Ascending aorta (tissue), 2 donors: ENCODE results near the gene ERG28. TPM values are rescaled to one million over a fixed set of nuclear protein-coding genes. Genes with fewer than 3 reads are reported as not detected.
A peak's percentile ranks its signal among the peaks of the same experiment; 100 is the strongest.

Experiments used
- DNase-seq, 2 donors: peaks; one replicate each; pipeline ENCODE4 v3.0.0-alpha.2; 2019; ENCODE audit warnings: low spot score in 2 of 2
- H3K27ac ChIP-seq, 2 donors: fragments of 200-600 bp; sonication (generic); one replicate each; pipeline ENCODE4 v1.5.1; 2016 to 2017; ENCODE audit warnings: mild to moderate bottlenecking in 1 of 2
- H3K27me3 ChIP-seq: fragments of 200-600 bp; sonication (generic); one replicate; pipeline ENCODE4 v1.5.1; 2017
- H3K36me3 ChIP-seq, 2 donors: fragments of 200-600 bp; sonication (generic); one replicate each; pipeline ENCODE4 v1.5.1; 2016
- H3K4me1 ChIP-seq, 2 donors: fragments of 200-600 bp; sonication (generic); one replicate each; pipeline ENCODE4 v1.5.1; 2016 to 2017; ENCODE audit warnings: mild to moderate bottlenecking in 1 of 2
- H3K4me3 ChIP-seq, 2 donors: fragments of 200-600 bp; sonication (generic); one replicate each; pipeline ENCODE4 v1.5.1; 2016 to 2017; ENCODE audit warnings: mild to moderate bottlenecking in 1 of 2
- H3K9me3 ChIP-seq, 2 donors: fragments of 200-600 bp; sonication (generic); one replicate each; pipeline ENCODE4 v1.5.1; 2016
- intact Hi-C: fragments of 100-400 bp; cut with DNase I; formaldehyde crosslinking; loops from one replicate; pipeline ENCODE4 v1.15.1; 2023
- total RNA-seq: library from RNA; depleted of rRNA; stranded (reverse); fragments of >200 nt; gene quantifications from one replicate; pipeline ENCODE4 v1.1.0, GENCODE V29; 2016
- TF ChIP-seq, protein P1 (sequence below), 3 experiments: fragments of 200-600 bp in 2 of 3; fragments of 450-650 bp in 1 of 3; sonication (generic) in 2 of 3; IDR thresholded peaks; one replicate each; pipeline ENCODE4 v1.5.1; 2016 to 2019; ENCODE audit warnings: antibody characterized with exemption in 3 of 3, mild to moderate bottlenecking in 1 of 3, moderate library complexity in 1 of 3

Gene ERG28
- total RNA-seq, 1 donor from 2014 or later = 2.3 TPM

DNA sequence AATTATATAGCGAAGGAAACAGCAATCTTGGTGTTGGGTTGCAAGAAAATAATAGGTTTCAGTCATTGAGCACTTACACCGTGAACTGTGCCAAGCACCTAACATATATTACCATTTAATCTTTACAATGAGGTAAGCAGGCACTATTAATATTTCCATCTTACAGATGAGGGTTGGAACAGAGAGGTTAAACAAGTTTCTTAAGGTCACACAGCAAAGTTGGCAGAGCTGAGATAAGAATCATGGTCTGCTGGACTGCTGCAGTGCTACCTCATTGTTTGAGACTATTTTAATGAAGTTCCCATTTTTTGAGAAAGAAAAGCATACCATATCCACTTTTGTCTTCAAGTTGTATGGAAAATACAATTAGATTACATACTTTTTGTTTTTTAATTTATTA is 1.7 kb downstream of the ERG28 start:
- peaks cover 4 to 6% of the 10 kb centered on the region in 2 donors for H3K4me1 ChIP-seq
- TF ChIP-seq, protein P1, sequence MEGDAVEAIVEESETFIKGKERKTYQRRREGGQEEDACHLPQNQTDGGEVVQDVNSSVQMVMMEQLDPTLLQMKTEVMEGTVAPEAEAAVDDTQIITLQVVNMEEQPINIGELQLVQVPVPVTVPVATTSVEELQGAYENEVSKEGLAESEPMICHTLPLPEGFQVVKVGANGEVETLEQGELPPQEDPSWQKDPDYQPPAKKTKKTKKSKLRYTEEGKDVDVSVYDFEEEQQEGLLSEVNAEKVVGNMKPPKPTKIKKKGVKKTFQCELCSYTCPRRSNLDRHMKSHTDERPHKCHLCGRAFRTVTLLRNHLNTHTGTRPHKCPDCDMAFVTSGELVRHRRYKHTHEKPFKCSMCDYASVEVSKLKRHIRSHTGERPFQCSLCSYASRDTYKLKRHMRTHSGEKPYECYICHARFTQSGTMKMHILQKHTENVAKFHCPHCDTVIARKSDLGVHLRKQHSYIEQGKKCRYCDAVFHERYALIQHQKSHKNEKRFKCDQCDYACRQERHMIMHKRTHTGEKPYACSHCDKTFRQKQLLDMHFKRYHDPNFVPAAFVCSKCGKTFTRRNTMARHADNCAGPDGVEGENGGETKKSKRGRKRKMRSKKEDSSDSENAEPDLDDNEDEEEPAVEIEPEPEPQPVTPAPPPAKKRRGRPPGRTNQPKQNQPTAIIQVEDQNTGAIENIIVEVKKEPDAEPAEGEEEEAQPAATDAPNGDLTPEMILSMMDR (IDR thresholded peaks at IDR 0.05) = no peak
- H3K36me3 ChIP-seq = peaks cover 5 to 15% of the 10 kb centered on the region in 2 donors
- intact Hi-C loops = loop anchor here (10.0 kb wide), 1 partner anchor 344 kb away; no protein-coding TSS in a partner anchor
- no peak for DNase-seq
- H3K4me3 ChIP-seq = no peak overlapping the region
- no peaks in the 10 kb centered on the region for H3K27me3 ChIP-seq
- H3K9me3 ChIP-seq = no peaks in the 10 kb centered on the region
- H3K27ac ChIP-seq = no peak overlapping the region

- no peaks in the 10 kb centered on the region for H3K27me3 ChIP-seq
- peaks cover 4 to 6% of the 10 kb centered on the region in 2 donors for H3K4me1 ChIP-seq
- intact Hi-C loops = loop anchor here (10.0 kb wide), 1 partner anchor 343 kb away; no protein-coding TSS in a partner anchor
These were observed 3.3 kb downstream of the ERG28 start for GRCh38 chr14:75657331-75657730.

DNA sequence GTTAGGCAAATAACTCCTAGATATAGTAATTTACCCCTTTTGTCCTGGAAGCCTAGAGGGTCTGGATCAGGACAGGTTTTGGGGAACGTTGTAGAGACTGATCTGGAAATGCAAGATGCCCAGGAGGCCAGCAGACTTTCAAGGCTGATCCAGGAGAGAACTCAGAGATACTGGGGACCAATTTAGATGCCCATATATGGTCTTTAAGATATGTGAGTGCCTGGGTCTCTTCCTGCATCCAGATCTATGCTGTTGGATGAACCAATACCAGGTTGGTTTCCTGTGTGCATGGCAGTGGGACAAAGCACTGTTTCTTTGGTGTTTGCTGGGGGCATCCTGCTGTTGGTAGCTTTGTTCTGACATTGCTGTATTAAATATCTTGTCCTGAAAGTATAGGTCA is 5.4 kb downstream of the ERG28 start:
- TF ChIP-seq, protein P1 (IDR thresholded peaks at IDR 0.05) = no peak
- intact Hi-C loops = loop anchor here (10.0 kb wide), 1 partner anchor 340 kb away; no protein-coding TSS in a partner anchor
- Histone ChIP-seq H3K9me3 (no peaks in the 10 kb centered on the region), H3K36me3 (peaks cover 27 to 36% of the 10 kb centered on the region in 2 donors), H3K4me3 (no peak overlapping the region), H3K27me3 (no peaks in the 10 kb centered on the region), H3K4me1 (peaks cover 0 to 2% of the 10 kb centered on the region in 2 donors), H3K27ac (no peak overlapping the region)
- no peak for DNase-seq

More at GRCh38 chr14:75657331-75657730, 3.3 kb downstream of the ERG28 start:
- Histone ChIP-seq H3K9me3 (no peaks in the 10 kb centered on the region), H3K36me3 (peaks cover 13 to 15% of the 10 kb centered on the region in 2 donors), H3K4me3 (no peak overlapping the region), H3K27ac (no peak overlapping the region)
- TF ChIP-seq, protein P1 (IDR thresholded peaks at IDR 0.05) = no peak
- no peak for DNase-seq

GRCh38 chr14:75654127-75654732 is 6.4 kb downstream of the ERG28 start:
- H3K27ac ChIP-seq = no peak overlapping the region

DNA sequence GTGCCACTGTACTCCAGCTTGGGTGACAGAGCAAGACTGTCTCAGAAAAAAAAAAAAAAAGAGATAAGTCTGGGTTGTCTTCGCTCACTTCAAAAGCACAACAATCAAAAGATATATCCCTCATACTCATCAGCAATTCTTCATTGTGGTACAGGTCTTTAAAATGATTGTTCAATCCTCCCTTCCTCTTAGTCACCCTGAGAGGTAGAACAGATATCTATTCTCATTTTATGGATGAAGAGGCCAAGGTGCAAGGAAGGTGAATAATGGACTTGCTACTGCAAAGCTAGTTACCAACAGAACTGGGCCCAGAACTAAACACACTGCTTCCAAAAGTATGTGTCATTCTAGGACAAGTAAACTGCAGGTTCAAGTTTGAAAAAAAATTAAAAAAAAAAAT is 7.1 kb downstream of the ERG28 start:
- Histone ChIP-seq H3K27me3 (no peaks in the 10 kb centered on the region), H3K27ac (no peak overlapping the region), H3K4me3 (no peak overlapping the region), H3K9me3 (no peaks in the 10 kb centered on the region), H3K4me1 (peaks cover 0 to under 1% of the 10 kb centered on the region in 2 donors), H3K36me3 (peaks cover 37 to 45% of the 10 kb centered on the region in 2 donors)
- TF ChIP-seq, protein P1 (IDR thresholded peaks at IDR 0.05) = no peak
- DNase-seq = no peak
- intact Hi-C loops = loop anchor here (10.0 kb wide), 1 partner anchor 339 kb away; no protein-coding TSS in a partner anchor

More at GRCh38 chr14:75654127-75654732, 6.4 kb downstream of the ERG28 start:
- TF ChIP-seq, protein P1 (IDR thresholded peaks at IDR 0.05) = peak; percentile 79 to 95 (median 93)
- Histone ChIP-seq H3K27me3 (no peaks in the 10 kb centered on the region), H3K36me3 (peaks cover 37 to 45% of the 10 kb centered on the region in 2 donors), H3K4me3 (no peak overlapping the region), H3K9me3 (no peaks in the 10 kb centered on the region), H3K4me1 (no peaks in the 10 kb centered on the region)
- DNase-seq = peak; percentile 22 to 88
- intact Hi-C loops = loop anchor here (1.0 to 10.0 kb wide), 2 partner anchors 76 to 339 kb away; partner anchors contain the start of gene FLVCR2
